NCI-H1092 treated with DMSO at 0.1 percent for 48 hours (cell line): Measurements from ENCODE around the gene MPRIP.
"Not testable (repeated sequence)": the region's sequence is repeated elsewhere in the genome, so short reads cannot be mapped to it uniquely, and the experiment has no call there.

Experiments used
- DNase-seq: peaks from one replicate; lab custom pipeline; 2025; lab: John Stamatoyannopoulos, UW

The MPRIP gene, protein sequence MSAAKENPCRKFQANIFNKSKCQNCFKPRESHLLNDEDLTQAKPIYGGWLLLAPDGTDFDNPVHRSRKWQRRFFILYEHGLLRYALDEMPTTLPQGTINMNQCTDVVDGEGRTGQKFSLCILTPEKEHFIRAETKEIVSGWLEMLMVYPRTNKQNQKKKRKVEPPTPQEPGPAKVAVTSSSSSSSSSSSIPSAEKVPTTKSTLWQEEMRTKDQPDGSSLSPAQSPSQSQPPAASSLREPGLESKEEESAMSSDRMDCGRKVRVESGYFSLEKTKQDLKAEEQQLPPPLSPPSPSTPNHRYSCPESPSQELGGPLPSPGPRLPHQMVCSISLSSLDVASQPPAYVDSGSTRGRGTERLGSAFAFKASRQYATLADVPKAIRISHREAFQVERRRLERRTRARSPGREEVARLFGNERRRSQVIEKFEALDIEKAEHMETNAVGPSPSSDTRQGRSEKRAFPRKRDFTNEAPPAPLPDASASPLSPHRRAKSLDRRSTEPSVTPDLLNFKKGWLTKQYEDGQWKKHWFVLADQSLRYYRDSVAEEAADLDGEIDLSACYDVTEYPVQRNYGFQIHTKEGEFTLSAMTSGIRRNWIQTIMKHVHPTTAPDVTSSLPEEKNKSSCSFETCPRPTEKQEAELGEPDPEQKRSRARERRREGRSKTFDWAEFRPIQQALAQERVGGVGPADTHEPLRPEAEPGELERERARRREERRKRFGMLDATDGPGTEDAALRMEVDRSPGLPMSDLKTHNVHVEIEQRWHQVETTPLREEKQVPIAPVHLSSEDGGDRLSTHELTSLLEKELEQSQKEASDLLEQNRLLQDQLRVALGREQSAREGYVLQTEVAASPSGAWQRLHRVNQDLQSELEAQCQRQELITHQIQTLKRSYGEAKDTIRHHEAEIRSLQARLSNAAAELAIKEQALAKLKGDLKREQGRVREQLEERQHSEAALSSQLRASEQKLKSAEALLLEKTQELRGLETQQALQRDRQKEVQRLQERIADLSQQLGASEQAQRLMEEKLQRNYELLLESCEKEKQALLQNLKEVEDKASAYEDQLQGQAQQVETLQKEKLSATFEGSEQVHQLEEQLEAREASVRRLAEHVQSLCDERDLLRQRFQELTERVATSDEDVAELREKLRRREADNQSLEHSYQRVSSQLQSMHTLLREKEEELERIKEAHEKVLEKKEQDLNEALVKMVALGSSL (N-terminal part only)

DNA sequence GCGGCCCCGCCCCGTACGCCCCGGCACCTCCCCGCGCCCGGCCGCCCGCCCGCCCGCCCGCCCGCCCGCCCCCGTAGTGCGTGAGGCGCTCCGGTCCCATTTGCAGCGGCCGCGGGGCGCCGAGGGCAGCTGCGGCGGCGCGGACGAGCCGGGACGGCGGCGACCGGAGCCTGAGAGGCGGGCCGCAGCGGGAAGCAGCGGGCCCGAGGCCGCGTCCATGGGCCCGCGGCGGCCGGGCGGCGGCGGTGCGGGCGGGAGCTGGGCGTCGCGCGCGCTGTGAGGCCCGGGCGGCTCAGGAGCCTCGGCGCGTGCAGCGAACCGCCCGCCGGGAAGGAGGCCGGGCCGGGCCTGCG is at the start of gene MPRIP:
MPRIP (plus strand) TSS at position 74 of the 353 bp plus-strand sequence. CDS start 392 bp downstream, outside the sequence.
- no peak for DNase-seq

DNA sequence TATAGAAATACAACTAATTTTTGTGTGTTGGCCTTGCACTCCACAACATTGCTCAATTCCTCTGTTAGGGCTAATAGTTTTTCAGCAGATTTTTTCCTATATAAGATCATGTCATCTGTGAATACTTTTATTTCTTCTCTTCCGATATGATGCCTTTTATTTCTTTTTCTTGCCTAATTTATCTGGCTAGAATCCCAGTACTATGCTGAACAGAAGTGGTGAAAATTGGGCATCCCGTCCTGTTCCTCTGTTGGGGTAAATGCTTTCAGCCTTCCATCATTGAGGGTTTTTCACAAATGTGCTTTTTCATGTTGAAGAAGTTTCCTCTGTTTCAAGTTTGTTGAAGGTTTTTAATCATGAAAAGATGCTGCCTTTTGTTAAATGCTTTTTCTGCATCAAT is 47.6 kb upstream of the MPRIP start:
- no peak for DNase-seq

- DNase-seq = no peak
These were observed 46.3 kb upstream of the MPRIP start for GRCh38 chr17:16995930-16996329.

DNA sequence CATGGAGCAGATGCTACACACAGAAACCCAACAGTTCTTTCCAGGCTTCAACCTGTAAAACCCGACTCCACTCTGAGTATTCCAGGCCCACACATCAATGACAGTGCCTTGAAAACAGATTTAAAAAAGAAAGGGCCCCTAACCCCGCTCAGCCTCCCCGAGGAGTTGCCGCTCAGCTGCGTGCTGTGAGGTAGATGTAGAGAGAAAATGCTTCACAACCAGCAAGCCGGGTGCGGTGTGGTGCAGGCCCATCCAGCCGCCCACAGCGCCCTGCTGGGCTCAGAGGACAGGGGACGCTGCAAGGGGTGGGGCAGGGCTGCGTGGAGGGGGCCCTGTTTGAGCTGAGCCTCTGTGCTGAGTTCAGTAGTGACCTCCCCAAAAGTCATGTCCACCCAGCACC is 45.5 kb upstream of the MPRIP start:
- not testable (repeated sequence) for DNase-seq

GRCh38 chr17:16997514-16998429 is 44.5 kb upstream of the MPRIP start:
- DNase-seq = no peak

DNA sequence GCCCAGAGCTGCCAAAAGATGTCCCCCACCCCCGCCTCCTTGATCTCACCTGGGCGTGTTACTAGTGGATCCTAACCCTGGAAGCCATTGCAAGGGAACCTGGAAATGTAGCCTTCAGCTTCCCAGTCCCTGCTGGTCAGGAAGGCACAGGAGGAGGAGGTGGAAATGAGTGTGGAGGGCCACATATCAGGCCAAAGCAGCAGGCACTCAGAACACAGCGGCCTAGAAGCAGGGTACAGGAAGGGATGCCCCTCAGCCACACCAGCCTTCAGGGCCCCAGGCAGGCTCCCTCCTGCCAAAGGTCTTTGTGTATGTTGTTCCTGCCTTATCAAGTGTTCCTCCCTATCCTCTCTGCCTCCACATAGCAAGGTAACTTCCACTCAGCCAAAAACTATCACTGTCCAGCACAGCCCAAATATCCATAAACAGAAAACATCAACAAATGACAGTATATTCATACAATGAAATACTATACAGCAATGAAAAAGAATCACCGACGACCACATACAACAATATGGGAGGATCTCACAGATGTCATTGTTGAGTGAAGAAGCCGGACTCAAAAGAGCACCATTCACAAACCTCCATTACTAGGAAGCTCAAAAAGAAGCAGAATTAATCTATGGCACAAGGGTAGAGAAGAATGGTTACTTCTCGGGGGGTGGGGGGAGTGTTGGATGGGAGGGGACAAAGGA is 42.2 kb upstream of the MPRIP start:
- DNase-seq = no peak

DNA sequence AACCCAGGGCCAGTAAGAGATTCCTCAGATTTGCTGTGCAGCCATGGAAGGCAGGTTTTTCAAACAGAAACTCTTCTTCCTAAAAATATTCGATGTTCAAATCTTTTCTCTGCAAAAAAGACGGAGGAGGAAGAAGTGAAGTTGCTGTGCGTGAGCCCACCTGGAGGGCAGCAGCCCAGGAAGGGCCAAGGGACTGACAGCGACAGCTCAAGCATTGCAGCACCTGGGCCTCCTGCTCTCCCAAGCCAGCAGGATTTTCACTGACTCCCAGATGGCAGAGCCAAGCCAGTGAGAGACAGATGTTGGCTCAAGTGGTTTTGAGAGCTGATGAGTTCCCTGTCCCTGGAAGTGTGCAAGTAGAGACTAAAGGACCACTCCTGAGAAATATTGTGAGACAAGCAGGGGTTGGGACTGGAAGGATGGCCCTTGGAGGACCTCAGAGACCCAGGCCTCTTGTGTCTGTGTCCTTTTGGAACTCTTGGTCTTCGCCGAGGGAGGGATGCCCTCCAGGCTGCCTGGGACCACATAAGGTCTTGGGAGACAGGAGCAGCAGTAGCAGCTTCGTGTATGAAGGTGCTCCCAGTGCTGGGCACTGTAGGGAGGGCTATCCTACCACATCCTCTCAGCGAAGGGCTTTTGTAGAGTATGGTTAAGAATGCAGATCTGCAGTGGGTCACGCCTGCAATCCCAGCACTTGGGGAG is 41.0 kb upstream of the MPRIP start:
- DNase-seq = no peak

DNA sequence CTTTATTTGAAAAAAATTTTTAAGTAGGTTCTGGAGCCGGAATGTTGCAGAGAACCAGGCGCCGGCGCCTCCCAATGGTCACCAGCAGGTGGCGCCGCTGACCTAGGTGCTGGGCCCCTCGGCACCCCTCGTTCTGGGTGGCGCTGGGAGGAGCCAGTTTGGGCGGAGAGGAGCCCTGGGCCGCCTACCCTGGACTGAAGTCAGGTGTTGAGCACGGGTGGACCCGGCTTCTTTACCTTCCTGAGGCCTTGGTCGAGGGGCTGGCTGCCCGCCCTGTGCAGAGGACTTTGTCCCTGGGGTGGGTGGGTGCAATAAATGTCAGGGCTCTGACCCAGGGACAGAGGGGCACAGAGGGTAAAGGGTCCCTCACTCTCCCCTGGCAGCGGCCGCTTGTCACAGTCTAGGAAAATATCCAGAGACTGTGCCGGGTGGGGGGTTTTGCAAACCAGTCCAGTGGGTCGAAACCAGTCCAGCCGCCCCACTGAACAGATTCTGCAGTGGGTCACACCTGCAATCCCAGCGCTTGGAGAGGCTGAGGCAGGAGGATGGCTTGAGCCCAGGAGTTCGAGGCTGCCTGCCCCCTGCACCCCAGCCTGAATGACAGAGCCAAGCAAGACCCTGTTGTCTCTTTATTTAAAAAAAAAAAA is 40.3 kb upstream of the MPRIP start:
- peak; percentile 18 for DNase-seq

GRCh38 chr17:17002731-17003715 is 39.2 kb upstream of the MPRIP start:
- not testable (repeated sequence) for DNase-seq

GRCh38 chr17:17004251-17004996 is 37.8 kb upstream of the MPRIP start:
- no peak for DNase-seq

- DNase-seq = not testable (repeated sequence)
These were observed 37.2 kb upstream of the MPRIP start for GRCh38 chr17:17004997-17005614.

GRCh38 chr17:17007891-17008290 is 34.4 kb upstream of the MPRIP start:
- DNase-seq = not testable (repeated sequence)

- DNase-seq = not testable (repeated sequence)
These were observed 33.4 kb upstream of the MPRIP start for GRCh38 chr17:17008621-17009397.

- not testable (repeated sequence) for DNase-seq
These were observed 32.3 kb upstream of the MPRIP start for GRCh38 chr17:17009972-17010371.

DNA sequence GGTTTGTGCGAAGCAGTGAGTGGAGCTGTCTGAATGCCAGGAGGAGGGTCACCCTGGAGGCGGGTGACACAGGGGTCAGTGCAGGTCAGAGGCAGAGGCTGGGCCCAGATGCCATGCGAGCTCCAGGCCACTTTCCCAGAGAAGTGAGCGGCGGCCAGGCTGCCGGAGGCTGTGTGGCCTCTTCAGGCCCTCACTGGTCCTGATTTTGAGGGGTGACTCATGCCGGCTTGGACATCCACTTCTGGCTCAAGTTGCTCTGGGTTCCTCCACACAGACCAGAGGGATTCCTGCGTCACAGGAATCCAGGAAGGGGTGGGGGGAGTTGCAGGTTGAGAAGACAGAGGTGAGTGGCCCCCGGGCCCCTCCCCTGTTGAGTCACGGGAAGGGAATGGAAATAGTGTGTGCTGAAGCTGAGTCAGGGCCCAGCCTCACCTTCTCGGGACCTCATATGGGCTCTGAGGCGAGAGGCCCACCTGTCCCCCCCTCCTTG is 31.7 kb upstream of the MPRIP start:
- DNase-seq = not testable (repeated sequence)
